Stimulated activated CD4-positive, alpha-beta T cell treated with anti-CD3 and anti-CD28 coated beads, Interleukin-1b, Interleukin-23, amount 100 ng/mL, for 48 hours (primary cell): Measurements from ENCODE around the gene UBXN6.

ENCODE experiments used
- DNase-seq: peaks from one replicate; pipeline ENCODE4 v3.0.0-alpha.2; 2020

The UBXN6 gene

DNA sequence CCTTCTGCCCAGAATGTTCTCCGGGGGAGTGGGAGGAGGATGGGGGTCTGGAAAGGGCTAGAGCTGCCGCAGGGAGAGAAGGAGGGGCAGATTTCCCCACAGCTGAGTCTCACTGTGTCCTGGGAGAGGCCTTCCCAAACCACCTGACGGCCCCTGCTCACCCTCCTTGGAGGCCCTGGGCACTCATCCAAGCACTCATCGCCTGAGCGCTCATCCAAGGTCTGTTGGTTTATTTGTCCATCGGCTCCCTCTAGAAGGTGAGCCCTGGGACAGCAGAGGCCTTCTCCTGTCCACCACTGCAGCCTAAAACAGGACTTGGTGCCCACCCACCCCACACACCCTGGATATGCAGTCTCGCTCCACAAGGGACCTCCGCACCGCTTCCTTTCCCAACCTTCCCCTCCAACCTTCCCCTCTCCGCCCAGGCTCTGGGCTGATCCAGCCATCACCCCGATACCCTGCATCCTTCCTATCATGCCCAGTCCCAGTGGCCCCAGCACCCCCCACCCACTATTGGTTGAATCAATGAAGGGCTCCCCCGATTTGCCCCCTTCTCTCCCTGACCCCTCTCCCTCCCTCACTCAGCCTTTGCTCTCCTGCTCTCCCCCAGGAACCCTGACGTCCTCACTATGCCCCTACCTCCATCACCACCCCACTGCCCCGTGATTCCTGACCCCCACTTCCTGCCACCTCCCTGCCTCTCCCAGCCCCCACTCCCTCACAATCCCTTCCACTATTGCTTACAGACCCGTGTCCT lies 1.7 kb downstream of the UBXN6 start:
- DNase-seq = no peak

DNA sequence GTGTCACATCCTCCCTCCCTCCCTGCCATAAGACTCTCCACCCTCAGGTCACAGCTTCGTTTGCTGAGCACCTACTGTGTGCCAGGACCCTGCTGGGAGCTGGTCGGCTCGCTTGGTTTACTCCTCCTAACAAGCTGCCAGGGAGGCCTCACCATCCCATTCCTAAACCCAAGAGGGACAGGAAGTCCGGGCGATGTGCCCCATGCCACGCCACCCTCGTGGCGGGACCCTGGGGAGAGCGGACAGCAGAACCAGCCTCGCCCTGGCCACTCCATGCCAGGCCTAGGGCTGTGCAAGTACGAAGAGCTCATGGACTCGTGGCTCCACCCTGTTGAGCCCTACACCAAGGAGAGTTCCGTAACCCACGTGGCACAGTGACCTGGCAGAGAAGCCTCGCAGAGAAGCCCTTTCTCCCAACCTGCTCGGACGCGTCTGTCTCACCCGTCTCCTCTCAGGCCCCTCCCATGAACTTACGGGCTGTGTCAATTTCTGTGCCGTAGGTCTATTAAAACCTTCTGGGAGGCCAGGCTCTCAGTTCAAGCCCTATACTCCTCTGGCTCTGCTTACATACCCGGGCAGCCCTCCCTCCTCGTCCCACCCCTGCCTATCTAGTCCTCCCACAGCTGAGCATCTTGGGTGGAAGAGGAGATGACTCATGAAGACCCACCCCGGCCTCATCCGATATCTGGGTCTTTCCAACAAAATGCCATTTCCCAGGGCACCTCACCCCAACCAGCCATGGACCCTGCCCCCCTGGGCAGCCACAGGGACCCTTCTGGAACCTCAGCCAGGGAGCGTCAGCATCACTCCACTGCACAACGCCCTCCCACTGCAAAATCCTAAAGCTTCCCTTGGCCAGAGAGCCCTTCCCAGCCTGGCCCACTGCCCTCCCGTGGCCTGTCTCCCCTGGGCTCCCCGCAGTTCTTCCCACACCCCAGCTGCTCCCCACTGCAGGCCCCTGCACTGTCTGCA lies 2.6 kb downstream of the UBXN6 start:
- no peak for DNase-seq

- DNase-seq = no peak
Observed at GRCh38 chr19:4453232-4454179, 4.1 kb downstream of the UBXN6 start.

GRCh38 chr19:4452230-4452990 lies 5.2 kb downstream of the UBXN6 start:
- DNase-seq = no peak

DNA sequence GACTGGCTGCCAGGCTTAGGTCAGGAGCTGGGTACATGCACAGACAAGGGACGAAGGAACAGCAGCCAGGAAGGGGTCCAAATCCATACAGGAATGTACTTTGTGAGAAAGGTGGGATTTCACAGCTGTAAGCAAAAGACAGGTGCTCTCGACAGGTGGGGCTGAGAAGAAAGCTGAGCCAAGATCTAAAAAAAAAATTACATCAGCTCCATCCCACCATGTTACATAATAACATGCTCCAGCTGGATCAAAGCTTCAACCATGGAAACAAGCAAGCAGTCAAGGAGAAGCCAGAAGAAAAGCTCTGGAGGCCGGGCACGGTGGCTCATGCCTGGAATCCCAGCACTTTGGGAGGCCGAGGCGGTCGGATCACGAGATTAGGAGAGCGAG lies 8.0 kb downstream of the UBXN6 start:
- DNase-seq = no peak

- DNase-seq = no peak
Observed at GRCh38 chr19:4449022-4449638, 8.5 kb downstream of the UBXN6 start.

DNA sequence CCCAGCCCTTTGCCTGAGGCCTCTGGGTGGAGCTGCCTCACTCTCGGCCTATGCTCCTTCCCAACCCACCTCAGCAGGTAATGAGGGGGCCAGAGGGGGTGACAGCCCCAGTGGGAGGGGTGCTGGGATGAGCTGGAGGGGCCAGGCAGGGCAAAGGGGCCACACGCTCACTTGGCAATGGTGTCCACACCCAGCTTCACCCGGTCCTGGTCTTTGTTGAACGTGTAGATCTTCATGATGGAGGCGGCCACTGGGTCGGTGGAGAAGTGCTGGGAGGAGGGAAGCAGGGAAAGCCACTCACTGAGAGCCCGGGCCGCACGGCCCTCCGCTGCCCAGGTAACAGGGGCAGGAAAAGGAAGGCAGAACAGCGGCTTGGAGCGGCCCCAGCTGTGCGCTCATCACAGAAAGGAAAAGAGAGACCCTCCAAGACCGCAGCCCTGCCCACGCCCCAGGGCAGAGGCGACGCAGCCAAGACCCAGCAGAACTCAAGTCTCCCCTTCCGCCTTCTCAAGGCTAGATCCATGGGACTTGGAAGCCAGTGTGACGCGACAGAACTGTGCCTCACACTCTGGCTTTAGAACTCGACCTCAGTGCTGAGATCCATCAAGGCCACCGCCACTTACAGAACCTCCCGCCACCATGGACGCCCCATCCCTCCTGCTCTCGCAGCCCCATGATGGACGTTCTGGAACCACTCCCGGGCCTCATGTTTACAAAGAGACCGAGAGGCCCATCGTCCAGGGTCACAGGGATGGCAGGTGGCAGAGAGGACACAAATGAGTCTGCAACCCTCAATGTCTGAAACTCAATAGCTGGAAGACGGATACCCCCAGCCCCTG lies 9.2 kb downstream of the UBXN6 start:
- DNase-seq = no peak

GRCh38 chr19:4447327-4448146 lies 10.1 kb downstream of the UBXN6 start:
- DNase-seq = no peak

- no peak for DNase-seq
Observed at GRCh38 chr19:4446704-4447200, 10.8 kb downstream of the UBXN6 start.

GRCh38 chr19:4445963-4446703 lies 11.5 kb downstream of the UBXN6 start:
- DNase-seq = no peak

- DNase-seq = no peak
Observed at GRCh38 chr19:4444765-4445741, 12.5 kb downstream of the UBXN6 start.

DNA sequence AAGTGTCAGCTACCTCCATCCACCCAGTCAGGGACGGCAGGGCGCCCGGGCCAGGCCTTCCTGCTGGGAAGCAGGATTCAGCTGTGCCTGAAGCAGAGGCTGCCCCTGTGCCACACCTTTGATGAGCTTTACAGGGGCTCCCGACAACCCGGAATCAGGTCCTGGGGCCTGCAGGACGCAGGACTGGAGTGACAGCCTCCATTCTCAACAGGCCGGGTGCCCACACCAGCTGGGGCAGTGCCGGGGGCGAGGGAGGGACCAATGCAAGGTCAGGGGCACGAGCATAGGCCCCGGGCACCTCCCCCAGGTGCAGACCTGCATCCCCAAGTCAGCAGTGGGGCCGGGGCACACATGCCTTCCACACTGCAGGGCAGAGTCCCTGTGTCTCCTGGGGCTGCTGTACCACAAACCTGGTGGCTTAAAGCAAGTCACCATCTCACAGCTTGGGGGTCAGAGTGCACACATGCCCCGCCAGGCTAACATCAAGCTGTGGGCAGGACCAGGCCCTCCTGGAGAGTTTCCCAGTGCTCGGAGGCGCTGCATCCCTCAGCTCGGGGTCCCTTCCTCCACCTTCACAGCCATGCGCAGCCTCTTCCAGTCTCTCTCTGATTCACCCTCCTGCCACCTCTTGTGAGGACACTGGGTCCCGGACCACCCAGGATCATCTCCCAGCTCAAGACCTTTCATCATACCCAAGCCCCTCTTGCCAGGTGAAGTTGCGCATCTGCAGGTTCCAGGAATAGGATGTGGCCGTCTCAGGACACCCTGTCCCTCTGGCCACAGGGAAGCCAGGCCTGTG lies 13.4 kb downstream of the UBXN6 start:
- DNase-seq = no peak

- DNase-seq = no peak
Observed at GRCh38 chr19:4443188-4443587, 14.4 kb downstream of the UBXN6 start.

- DNase-seq = no peak
Observed at GRCh38 chr19:4442819-4443146, 14.8 kb downstream of the UBXN6 start.

DNA sequence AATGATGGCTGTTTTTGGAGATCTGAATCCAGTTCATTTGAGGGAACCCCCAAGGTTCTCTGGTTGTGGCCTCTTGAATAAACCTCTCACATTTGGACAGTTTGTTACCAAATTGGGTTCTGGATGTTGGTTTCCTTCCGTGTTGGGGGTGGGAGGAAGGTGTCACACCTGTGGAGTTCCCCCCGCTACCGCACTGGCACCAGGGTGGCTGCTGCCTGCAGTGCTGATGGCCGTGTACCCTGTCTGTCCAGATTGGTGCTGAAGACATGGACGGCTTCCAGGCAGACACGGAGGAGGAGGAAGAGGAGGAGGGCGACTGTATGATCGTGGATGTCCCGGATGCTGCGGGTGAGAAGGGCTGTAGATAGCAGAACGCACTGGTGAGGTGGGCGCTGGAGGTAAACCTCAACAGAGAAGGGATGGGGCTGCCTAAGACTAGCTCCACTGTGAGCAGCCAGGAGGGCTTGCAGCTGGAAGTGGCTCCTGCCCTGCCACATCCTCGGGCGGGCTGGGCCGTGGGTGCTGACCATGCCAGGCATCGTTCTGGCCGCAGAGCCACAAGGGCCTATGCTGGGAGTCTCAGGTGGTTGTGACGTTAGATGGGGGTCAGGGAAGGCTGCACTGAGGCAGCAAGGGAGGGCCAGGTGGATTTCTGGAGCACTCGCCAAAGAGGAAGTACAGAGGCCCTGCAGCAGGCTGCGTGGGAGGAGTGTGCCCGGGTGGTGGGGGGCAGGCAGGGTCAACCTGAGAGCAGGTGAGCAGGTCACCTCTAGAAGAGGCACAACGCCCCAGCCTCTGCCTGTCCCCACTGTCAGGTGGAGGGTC lies 15.4 kb downstream of the UBXN6 start:
- DNase-seq = no peak

- no peak for DNase-seq
Observed at GRCh38 chr19:4439243-4439642, 18.4 kb downstream of the UBXN6 start.
